Omental fat pad (tissue), 4 donors: ENCODE measurements around the gene UBXN11. TPM values are rescaled to one million over a fixed set of nuclear protein-coding genes. Genes with fewer than 3 reads are reported as not detected.

Experiments used
- ATAC-seq: fragments of 150-250 bp; one replicate; pipeline ENCODE4 v1.9.1; 2016; ENCODE audit warnings: mild to moderate bottlenecking, moderate library complexity; ENCODE audit not compliant: low FRiP score
- DNase-seq: peaks from one replicate; pipeline ENCODE4 v3.0.0-alpha.2; 2019; ENCODE audit warnings: low spot score
- CTCF ChIP-seq, 3 donors: fragments of 450-650 bp; IDR thresholded peaks; one replicate each; pipeline ENCODE4 v1.5.1; 2016 to 2017; ENCODE audit warnings: antibody characterized with exemption in 3 of 3, mild to moderate bottlenecking in 3 of 3, moderate library complexity in 2 of 3
- total RNA-seq, 4 donors: library from RNA; depleted of rRNA; stranded (reverse); fragments of >200 nt; gene quantifications; one replicate each; pipeline ENCODE4 v1.1.0, GENCODE V29; 2016

UBXN11 gene
- total RNA-seq, 4 donors from 2014 or later = 12.2 to 23.8 (median 17.7) TPM

GRCh38 chr1:26283871-26284596, 22.4 kb downstream of the UBXN11 start:
- no peak for DNase-seq
- TF ChIP-seq CTCF (IDR thresholded peaks at IDR 0.05) = no peak
- ATAC-seq = no peak

DNA sequence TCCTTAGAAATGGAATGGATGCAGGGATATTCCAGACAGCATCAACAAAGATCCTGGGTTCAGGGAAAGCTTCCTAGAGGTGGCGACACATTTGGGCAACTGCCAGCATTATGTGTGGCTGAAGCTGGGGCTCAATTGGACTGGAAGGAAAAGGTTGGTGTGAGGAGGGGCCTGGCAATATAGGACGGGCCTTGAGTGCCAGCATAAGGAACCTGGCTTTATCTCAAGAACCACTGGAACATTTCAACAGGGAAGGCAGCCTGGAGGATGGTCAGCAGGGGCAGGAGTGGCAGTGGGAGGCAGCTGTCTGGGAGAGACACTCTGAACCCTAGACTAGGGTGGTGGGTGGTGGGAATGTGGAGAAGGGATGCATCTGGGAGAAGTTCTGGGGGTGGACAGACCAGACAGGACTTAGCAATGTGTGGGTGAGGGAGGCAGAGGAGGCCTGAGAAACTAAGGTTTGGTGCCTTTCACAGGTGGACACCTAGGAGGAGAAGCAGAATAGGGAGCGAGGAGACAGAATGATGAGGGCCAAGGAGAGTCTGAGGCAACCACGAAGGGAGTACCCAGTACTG, 23.1 kb downstream of the UBXN11 start:
- no peak for TF ChIP-seq CTCF (IDR thresholded peaks at IDR 0.05)
- ATAC-seq = no peak
- DNase-seq = no peak

- DNase-seq = no peak
- ATAC-seq = no peak
- TF ChIP-seq CTCF (IDR thresholded peaks at IDR 0.05) = no peak
Observed at GRCh38 chr1:26282401-26282918, 24.0 kb downstream of the UBXN11 start.

DNA sequence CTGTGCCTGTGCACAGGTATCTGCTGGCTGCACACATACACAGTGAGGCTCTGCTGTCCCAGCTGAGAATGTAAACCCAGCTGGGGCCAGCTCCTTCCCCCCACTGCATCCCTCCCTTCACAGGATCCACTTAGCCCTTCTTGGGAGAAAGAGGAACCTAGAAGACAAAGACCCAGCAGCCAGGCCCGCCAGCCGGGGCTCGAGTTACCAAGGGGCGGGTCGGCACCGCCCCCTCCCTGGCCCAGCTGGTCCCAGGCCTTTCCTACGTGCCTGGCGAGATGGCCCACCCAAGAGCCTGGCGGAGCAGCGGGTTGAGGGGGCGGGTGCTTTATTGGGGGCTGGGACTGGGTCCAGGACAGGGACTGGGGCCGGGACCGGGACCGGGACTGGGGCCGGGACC, 24.5 kb downstream of the UBXN11 start:
- TF ChIP-seq CTCF (IDR thresholded peaks at IDR 0.05) = no peak
- ATAC-seq (no peak), DNase-seq (no peak)

DNA sequence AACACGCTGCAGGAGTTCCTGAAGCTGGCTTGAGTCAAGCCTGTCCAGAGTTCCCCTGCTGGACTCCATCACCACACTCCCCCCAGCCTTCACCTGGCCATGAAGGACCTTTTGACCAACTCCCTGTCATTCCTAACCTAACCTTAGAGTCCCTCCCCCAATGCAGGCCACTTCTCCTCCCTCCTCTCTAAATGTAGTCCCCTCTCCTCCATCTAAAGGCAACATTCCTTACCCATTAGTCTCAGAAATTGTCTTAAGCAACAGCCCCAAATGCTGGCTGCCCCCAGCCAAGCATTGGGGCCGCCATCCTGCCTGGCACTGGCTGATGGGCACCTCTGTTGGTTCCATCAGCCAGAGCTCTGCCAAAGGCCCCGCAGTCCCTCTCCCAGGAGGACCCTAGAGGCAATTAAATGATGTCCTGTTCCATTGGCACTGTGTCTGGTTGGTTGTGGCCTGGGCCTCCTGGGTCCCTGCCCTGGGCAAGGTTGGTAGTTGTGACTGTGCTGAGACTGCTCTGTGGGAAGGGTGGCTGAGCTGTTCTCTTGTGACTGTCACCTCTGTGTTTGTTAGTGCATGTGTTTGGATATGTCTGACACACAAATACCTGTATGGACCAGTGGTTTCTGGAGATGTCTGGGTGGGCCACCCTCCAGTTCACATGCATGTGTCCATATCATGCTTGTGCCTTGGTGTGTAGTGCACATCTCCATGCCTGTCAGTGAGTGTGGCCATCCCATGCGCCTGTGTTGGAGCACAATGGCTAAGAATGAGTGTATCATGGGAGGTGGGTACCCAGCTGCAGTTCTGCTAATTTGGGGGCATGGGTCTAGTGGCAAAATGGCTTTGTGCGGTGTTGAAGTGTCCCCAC, 25.1 kb downstream of the UBXN11 start:
- TF ChIP-seq CTCF (IDR thresholded peaks at IDR 0.05) = no peak
- ATAC-seq (no peak), DNase-seq (no peak)

DNA sequence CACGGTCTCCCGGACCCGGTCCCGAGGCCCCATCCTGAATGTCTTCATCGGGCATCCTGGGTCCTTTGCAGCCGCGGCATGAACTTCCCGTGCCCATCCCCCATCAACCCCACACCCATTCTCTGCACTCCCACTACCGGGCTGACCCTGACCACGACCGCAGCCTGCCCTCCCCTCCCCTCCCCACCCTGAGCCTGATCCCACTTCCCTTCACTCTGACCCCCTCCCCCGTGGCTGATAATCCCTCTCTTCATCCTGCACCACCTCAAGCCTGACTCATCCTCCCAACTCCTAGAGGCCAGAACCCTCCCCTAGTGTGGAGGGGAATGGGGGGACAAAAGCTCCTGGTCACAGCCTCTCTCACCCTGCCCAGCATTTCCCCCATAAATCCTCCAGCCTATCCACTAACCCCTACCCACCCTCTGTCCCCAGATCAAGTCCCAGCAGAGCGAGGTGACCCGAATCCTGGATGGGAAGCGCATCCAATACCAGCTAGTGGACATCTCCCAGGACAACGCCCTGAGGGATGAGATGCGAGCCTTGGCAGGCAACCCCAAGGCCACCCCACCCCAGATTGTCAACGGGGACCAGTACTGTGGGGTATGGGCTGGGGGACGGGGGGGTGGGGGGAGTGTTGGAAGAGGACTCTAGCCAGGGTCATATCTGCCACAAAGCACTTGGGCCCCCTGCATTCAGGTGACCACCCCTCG, 25.9 kb downstream of the UBXN11 start:
- TF ChIP-seq CTCF (IDR thresholded peaks at IDR 0.05) = no peak
- ATAC-seq (no peak), DNase-seq (no peak)
